GM20000 (cell line): ENCODE measurements around the gene DSCAM.

Source experiments
- DNase-seq: peaks from one replicate; pipeline ENCODE4 v3.0.0; 2012; ENCODE audit warnings: low spot score
- CTCF ChIP-seq: IDR thresholded peaks from 2 replicates; pipeline ENCODE4 v1.5.1; 2012; ENCODE audit warnings: mild to moderate bottlenecking, control low read depth; ENCODE audit errors: extremely low read depth, missing control alignments

DSCAM gene

GRCh38 chr21:40425981-40426380 lies 421.0 kb downstream of the DSCAM start:
- no peak for TF ChIP-seq CTCF
- DNase-seq, result no peak

DNA sequence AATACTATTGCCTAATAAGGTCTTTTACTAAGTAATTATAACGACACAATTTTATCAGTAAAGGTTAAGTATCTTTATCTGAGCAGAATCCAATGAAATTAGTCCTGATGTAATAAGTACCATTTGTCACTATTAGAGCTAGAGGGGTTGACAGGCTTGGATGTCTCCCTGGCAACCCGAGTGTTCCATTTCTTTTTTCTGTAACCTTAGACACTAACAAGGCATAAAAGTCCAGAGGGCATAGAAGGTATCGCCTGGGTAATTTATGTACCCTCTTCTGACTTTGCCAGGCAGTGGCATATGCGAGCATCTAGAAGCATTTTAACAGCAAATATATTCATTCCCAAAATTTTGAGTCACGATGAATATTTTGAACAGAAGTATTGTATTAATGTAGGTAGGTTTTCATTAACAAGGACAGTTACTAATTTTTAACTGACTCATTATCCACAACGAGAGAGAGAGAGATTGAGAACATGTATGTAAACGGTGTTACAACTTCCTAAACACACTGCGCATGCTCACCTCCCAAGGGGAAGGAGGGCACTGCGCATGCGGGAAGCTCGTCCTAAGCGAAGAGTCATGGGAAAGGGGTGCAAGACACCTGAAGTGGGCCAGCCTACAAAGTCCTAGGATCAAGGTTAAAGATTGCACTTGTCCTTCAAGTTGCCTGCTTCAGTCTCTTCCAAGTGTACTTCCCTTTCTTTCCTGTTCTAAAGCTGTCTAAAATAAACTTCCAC lies 423.9 kb downstream of the DSCAM start:
- DNase-seq, result no peak
- no peak for TF ChIP-seq CTCF

DNA sequence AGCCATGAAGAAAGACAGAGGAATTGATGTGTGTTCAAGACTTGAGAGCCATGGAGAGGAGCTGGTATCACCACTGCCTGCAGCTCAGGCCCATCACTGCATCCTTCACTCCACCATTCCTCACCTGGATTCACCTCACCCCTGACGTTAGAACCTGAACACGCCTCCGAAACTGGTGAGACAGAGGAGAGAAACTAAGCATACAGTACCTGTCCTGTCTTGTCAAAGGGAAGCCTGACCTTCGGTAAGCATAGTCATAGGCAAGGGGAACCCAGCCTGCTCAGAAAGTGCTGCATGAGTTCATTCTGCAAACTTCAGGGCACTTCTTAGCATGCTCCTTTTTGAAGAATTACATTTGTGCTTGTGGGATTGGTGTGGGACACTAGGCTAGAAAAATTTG lies 425.8 kb downstream of the DSCAM start:
- DNase-seq, result no peak
- no peak for TF ChIP-seq CTCF

DNA sequence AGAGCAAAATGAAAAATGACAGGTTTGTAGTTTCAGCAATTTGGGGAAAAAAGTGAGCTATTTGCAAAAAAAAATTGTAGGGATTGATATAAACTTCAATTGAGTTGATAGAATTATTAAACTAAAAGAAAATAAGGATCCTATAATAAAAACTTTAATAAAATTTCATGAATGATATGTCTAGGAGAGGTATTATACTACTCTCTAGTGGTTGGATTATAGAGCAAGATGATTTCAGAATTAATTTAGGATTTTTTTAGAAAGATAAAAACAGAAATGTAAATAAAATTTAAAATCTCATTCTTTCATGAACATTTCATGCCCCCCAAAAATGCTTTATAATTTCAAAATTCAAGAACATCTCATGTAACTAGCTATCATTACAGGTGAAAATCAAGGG lies 430.4 kb downstream of the DSCAM start:
- no peak for DNase-seq
- TF ChIP-seq CTCF, result no peak

GRCh38 chr21:40408561-40408960 lies 438.4 kb downstream of the DSCAM start:
- no peak for TF ChIP-seq CTCF
- no peak for DNase-seq

DNA sequence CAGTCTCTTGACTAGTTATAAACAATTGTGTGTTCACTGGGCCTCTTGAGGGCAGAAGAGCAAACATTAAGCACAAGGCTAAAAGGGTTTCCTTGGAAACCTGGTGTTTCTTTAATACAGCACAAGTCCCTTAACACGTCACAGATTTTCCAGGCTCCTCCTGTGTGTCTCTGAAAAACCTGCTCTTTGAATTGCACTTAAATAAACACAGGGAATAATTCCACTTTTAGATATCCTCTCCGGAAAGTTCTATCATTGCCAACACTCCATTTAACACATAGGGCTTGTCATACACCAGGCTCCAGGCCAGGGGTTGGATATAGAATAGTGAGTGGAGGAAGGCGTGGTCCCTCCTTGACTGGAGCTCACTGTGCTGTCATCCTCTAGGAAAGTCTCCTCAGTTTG lies 442.6 kb downstream of the DSCAM start:
- no peak for TF ChIP-seq CTCF
- DNase-seq, result no peak

DNA sequence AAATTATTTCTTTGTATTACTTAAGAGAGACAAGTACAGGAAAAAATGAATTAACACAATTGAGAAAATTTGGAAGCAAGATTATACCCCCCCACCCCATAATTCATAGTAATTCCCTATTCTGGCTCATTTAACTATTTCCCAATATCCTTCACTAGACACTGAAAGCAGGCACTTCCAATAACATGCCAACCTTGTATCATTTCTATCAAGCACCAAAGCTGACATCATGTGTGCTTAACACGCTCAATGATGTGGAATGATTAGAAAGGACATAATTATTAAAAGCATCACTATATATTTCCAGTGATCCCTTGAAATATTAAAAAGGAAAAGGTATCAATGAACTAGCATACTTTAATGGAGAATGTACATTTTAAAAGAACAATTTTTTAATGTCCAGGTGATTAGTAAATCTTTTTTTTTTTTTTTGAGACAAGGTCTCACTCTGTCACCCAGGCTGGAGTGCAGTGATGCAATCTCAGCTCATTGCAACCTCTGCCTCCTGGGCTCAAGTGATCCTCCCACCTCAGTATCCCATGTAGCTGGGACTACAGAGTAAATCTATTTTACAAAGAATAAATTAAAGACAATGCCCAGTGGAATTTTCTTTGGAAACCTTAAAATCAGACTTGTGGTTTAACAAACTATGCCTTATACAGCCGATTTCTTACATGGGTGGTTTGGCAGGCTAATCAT lies 443.9 kb downstream of the DSCAM start:
- no peak for TF ChIP-seq CTCF
- no peak for DNase-seq
